ENCODE data around the gene CDX1. TPM values are rescaled to one million over a fixed set of nuclear protein-coding genes. Genes with fewer than 3 reads are reported as not detected.

The CDX1 gene
- total and polyA plus RNA-seq, 4 experiments from 2014 or later = not detected

- DNase-seq = no peak
- H3K9me3 Mint-ChIP-seq = no peaks in the 10 kb centered on the region
- intact Hi-C loops (cut with micrococcal nuclease) = no loop called here
- no peak overlapping the region for H3K4me3 Mint-ChIP-seq
- ChIA-PET CTCF (ENCODE audit: partially characterized antibody) (no interaction called here), POLR2A (ENCODE audit: partially characterized antibody) (no interaction called here)
- Histone ChIP-seq H3K36me3 (ENCODE audit: insufficient read depth, low read length) (no peaks in the 10 kb centered on the region), H3K27ac (ENCODE audit: low read depth, low read length) (no peak overlapping the region), H3K9me3 (ENCODE audit: control insufficient read depth in 1 of 2, low read length in 2 of 2) (no peaks in the 10 kb centered on the region), H3K27me3 (ENCODE audit: insufficient read depth, low read length) (no peaks in the 10 kb centered on the region), H3K4me3 (ENCODE audit: low read length in 2 of 2) (no peak overlapping the region), H3K4me1 (ENCODE audit: insufficient read depth, low read length) (no peaks in the 10 kb centered on the region)
- H3K27ac Mint-ChIP-seq = no peak overlapping the region
- no peaks in the 10 kb centered on the region for H3K36me3 Mint-ChIP-seq
- H3K4me1 Mint-ChIP-seq = no peaks in the 10 kb centered on the region
- peaks cover 4% of the 10 kb centered on the region in 2 donors for H3K27me3 Mint-ChIP-seq
Measured at GRCh38 chr5:150181027-150181426, 14.4 kb downstream of the CDX1 start.

- no peak overlapping the region for H3K4me3 Mint-ChIP-seq
- H3K36me3 ChIP-seq (ENCODE audit: insufficient read depth, low read length) = no peaks in the 10 kb centered on the region
- H3K27ac ChIP-seq (ENCODE audit: low read depth, low read length) = no peak overlapping the region
- H3K4me1 ChIP-seq (ENCODE audit: insufficient read depth, low read length) = no peaks in the 10 kb centered on the region
- no peaks in the 10 kb centered on the region for H3K9me3 ChIP-seq (ENCODE audit: control insufficient read depth in 1 of 2, low read length in 2 of 2)
- no peaks in the 10 kb centered on the region for H3K36me3 Mint-ChIP-seq
- no peak overlapping the region for H3K27ac Mint-ChIP-seq
- intact Hi-C loops (cut with micrococcal nuclease) = no loop called here
- no peaks in the 10 kb centered on the region for H3K4me1 Mint-ChIP-seq
- DNase-seq = no peak
- H3K4me3 ChIP-seq (ENCODE audit: low read length in 2 of 2) = no peak overlapping the region
- no peaks in the 10 kb centered on the region for H3K27me3 ChIP-seq (ENCODE audit: insufficient read depth, low read length)
- ChIA-PET CTCF (ENCODE audit: partially characterized antibody) (no interaction called here), POLR2A (ENCODE audit: partially characterized antibody) (no interaction called here)
- H3K9me3 Mint-ChIP-seq = no peaks in the 10 kb centered on the region
- peaks cover 4% of the 10 kb centered on the region in 2 donors for H3K27me3 Mint-ChIP-seq
Measured at GRCh38 chr5:150181766-150182545, 15.4 kb downstream of the CDX1 start.

GRCh38 chr5:150182774-150183173, 16.2 kb downstream of the CDX1 start:
- intact Hi-C loops (cut with micrococcal nuclease) = no loop called here
- peaks cover 6 to 7% of the 10 kb centered on the region in 2 donors for H3K27me3 Mint-ChIP-seq
- H3K27ac Mint-ChIP-seq = no peak overlapping the region
- no peaks in the 10 kb centered on the region for H3K9me3 Mint-ChIP-seq
- POLR2A ChIA-PET (ENCODE audit: partially characterized antibody) = no interaction called here
- H3K4me1 Mint-ChIP-seq = no peaks in the 10 kb centered on the region
- H3K4me3 ChIP-seq (ENCODE audit: low read length in 2 of 2) = no peak overlapping the region
- H3K36me3 Mint-ChIP-seq = no peaks in the 10 kb centered on the region
- no peaks in the 10 kb centered on the region for H3K9me3 ChIP-seq (ENCODE audit: control insufficient read depth in 1 of 2, low read length in 2 of 2)
- CTCF ChIA-PET (ENCODE audit: partially characterized antibody) = no interaction called here
- H3K27ac ChIP-seq (ENCODE audit: low read depth, low read length) = no peak overlapping the region
- no peak for DNase-seq
- no peaks in the 10 kb centered on the region for H3K27me3 ChIP-seq (ENCODE audit: insufficient read depth, low read length)
- no peaks in the 10 kb centered on the region for H3K36me3 ChIP-seq (ENCODE audit: insufficient read depth, low read length)
- H3K4me3 Mint-ChIP-seq = no peak overlapping the region
- H3K4me1 ChIP-seq (ENCODE audit: insufficient read depth, low read length) = no peaks in the 10 kb centered on the region

GRCh38 chr5:150183436-150183835, 16.9 kb downstream of the CDX1 start:
- H3K4me3 ChIP-seq (ENCODE audit: low read length in 2 of 2) = no peak overlapping the region
- H3K36me3 ChIP-seq (ENCODE audit: insufficient read depth, low read length) = no peaks in the 10 kb centered on the region
- no peak overlapping the region for H3K4me3 Mint-ChIP-seq
- no peaks in the 10 kb centered on the region for H3K4me1 ChIP-seq (ENCODE audit: insufficient read depth, low read length)
- no peak overlapping the region for H3K27ac ChIP-seq (ENCODE audit: low read depth, low read length)
- H3K4me1 Mint-ChIP-seq = no peaks in the 10 kb centered on the region
- H3K9me3 Mint-ChIP-seq = no peaks in the 10 kb centered on the region
- DNase-seq = no peak
- H3K27me3 ChIP-seq (ENCODE audit: insufficient read depth, low read length) = no peaks in the 10 kb centered on the region
- intact Hi-C loops (cut with micrococcal nuclease) = no loop called here
- no peaks in the 10 kb centered on the region for H3K36me3 Mint-ChIP-seq
- CTCF ChIA-PET (ENCODE audit: partially characterized antibody) = no interaction called here
- no peaks in the 10 kb centered on the region for H3K9me3 ChIP-seq (ENCODE audit: control insufficient read depth in 1 of 2, low read length in 2 of 2)
- no peak overlapping the region for H3K27ac Mint-ChIP-seq
- peaks cover 6 to 7% of the 10 kb centered on the region in 2 donors for H3K27me3 Mint-ChIP-seq
- POLR2A ChIA-PET (ENCODE audit: partially characterized antibody) = no interaction called here

- H3K27me3 Mint-ChIP-seq = peaks cover 4 to 7% of the 10 kb centered on the region in 2 donors
- ChIA-PET CTCF (ENCODE audit: partially characterized antibody) (no interaction called here), POLR2A (ENCODE audit: partially characterized antibody) (no interaction called here)
- H3K36me3 Mint-ChIP-seq = no peaks in the 10 kb centered on the region
- H3K4me1 Mint-ChIP-seq = no peaks in the 10 kb centered on the region
- no peaks in the 10 kb centered on the region for H3K4me1 ChIP-seq (ENCODE audit: insufficient read depth, low read length)
- no peaks in the 10 kb centered on the region for H3K9me3 Mint-ChIP-seq
- no peaks in the 10 kb centered on the region for H3K9me3 ChIP-seq (ENCODE audit: control insufficient read depth in 1 of 2, low read length in 2 of 2)
- intact Hi-C loops (cut with micrococcal nuclease) = no loop called here
- H3K36me3 ChIP-seq (ENCODE audit: insufficient read depth, low read length) = no peaks in the 10 kb centered on the region
- no peak overlapping the region for H3K4me3 Mint-ChIP-seq
- no peaks in the 10 kb centered on the region for H3K27me3 ChIP-seq (ENCODE audit: insufficient read depth, low read length)
- H3K27ac ChIP-seq (ENCODE audit: low read depth, low read length) = no peak overlapping the region
- H3K4me3 ChIP-seq (ENCODE audit: low read length in 2 of 2) = no peak overlapping the region
- H3K27ac Mint-ChIP-seq = no peak overlapping the region
- no peak for DNase-seq
Measured at GRCh38 chr5:150184006-150184405, 17.4 kb downstream of the CDX1 start.

- no peaks in the 10 kb centered on the region for H3K4me1 Mint-ChIP-seq
- H3K4me1 ChIP-seq (ENCODE audit: insufficient read depth, low read length) = no peaks in the 10 kb centered on the region
- H3K36me3 Mint-ChIP-seq = no peaks in the 10 kb centered on the region
- ChIA-PET CTCF (ENCODE audit: partially characterized antibody) (interaction anchor here (1.9 kb wide), 1 partner anchor 23 kb away, joined by 5 read pairs; no protein-coding TSS in a partner anchor), POLR2A (ENCODE audit: partially characterized antibody) (no interaction called here)
- no peak overlapping the region for H3K4me3 ChIP-seq (ENCODE audit: low read length in 2 of 2)
- no peaks in the 10 kb centered on the region for H3K36me3 ChIP-seq (ENCODE audit: insufficient read depth, low read length)
- no peak for DNase-seq
- peak overlapping the region in 1 of 7 donors; percentile 43 for H3K27ac Mint-ChIP-seq
- no peaks in the 10 kb centered on the region for H3K9me3 ChIP-seq (ENCODE audit: control insufficient read depth in 1 of 2, low read length in 2 of 2)
- intact Hi-C loops (cut with micrococcal nuclease) = no loop called here
- H3K4me3 Mint-ChIP-seq = no peak overlapping the region
- no peak overlapping the region for H3K27ac ChIP-seq (ENCODE audit: low read depth, low read length)
- H3K27me3 Mint-ChIP-seq = peaks cover 10 to 14% of the 10 kb centered on the region in 2 donors
- H3K27me3 ChIP-seq (ENCODE audit: insufficient read depth, low read length) = peaks cover 6% of the 10 kb centered on the region
- H3K9me3 Mint-ChIP-seq = no peaks in the 10 kb centered on the region
Measured at GRCh38 chr5:150184990-150185912, 18.7 kb downstream of the CDX1 start.

- Mint-ChIP-seq H3K4me3 (no peak overlapping the region), H3K9me3 (no peaks in the 10 kb centered on the region), H3K4me1 (no peaks in the 10 kb centered on the region), H3K27ac (no peak overlapping the region), H3K36me3 (no peaks in the 10 kb centered on the region), H3K27me3 (peaks cover 10 to 14% of the 10 kb centered on the region in 2 donors)
- ChIA-PET CTCF (ENCODE audit: partially characterized antibody) (interaction anchor here (1.9 kb wide), 1 partner anchor 23 kb away, joined by 5 read pairs; no protein-coding TSS in a partner anchor), POLR2A (ENCODE audit: partially characterized antibody) (no interaction called here)
- no peak for DNase-seq
- H3K9me3 ChIP-seq (ENCODE audit: control insufficient read depth in 1 of 2, low read length in 2 of 2) = no peaks in the 10 kb centered on the region
- peaks cover 6% of the 10 kb centered on the region for H3K27me3 ChIP-seq (ENCODE audit: insufficient read depth, low read length)
- no peaks in the 10 kb centered on the region for H3K4me1 ChIP-seq (ENCODE audit: insufficient read depth, low read length)
- H3K27ac ChIP-seq (ENCODE audit: low read depth, low read length) = no peak overlapping the region
- no peak overlapping the region for H3K4me3 ChIP-seq (ENCODE audit: low read length in 2 of 2)
- H3K36me3 ChIP-seq (ENCODE audit: insufficient read depth, low read length) = no peaks in the 10 kb centered on the region
- intact Hi-C loops (cut with micrococcal nuclease) = no loop called here
Measured at GRCh38 chr5:150186137-150186536, 19.6 kb downstream of the CDX1 start.
